SK-N-SH (cell line): ENCODE results near the gene NTN1. TPM values are rescaled to one million over a fixed set of nuclear protein-coding genes. Genes with fewer than 3 reads are reported as not detected.

Experiments used
- CTCF ChIA-PET: fragments of 300-600, 350-600 bp; formaldehyde crosslinking; extraction: SDS; loops from one replicate; lab custom pipeline; 2021; lab: Yijun Ruan, JAX
- POLR2A ChIA-PET: fragments of 350-600 bp; sonication (Branson Sonifier 250); formaldehyde crosslinking; extraction: SDS; loops from one replicate; lab custom pipeline; 2020; ENCODE audit warnings: antibody characterized with exemption, inconsistent platforms; lab: Yijun Ruan, JAX
- DNase-seq: peaks from one replicate; pipeline ENCODE4 v3.0.0; 2012
- H2AFZ ChIP-seq: fragments of 200-600 bp; sonication (generic); 2 replicates; pipeline ENCODE4 v1.8.1; 2016; ENCODE audit warnings: antibody characterized with exemption, mild to moderate bottlenecking, low read depth
- H3F3A ChIP-seq: fragments of 200-600 bp; sonication (generic); replicated peaks from 2 replicates; pipeline ENCODE3; 2016; ENCODE audit warnings: antibody characterized with exemption, mild to moderate bottlenecking; ENCODE audit not compliant: insufficient read depth
- H3K27ac ChIP-seq, 2 experiments: fragments of 200-500 bp in 1 of 2; fragments of 200-600 bp in 1 of 2; sonication (Bioruptor generic) in 1 of 2; sonication (generic), shearing (Covaris generic) in 1 of 2; 2 replicates each; pipeline versions ENCODE4 v1.5.1 to v1.6.1; 2014 to 2016; ENCODE audit warnings: low read depth in 2 of 2, inconsistent platforms in 1 of 2, low read length in 1 of 2, mild to moderate bottlenecking in 1 of 2, mixed read lengths in 1 of 2
- H3K27me3 ChIP-seq: fragments of 200-600 bp; sonication (generic), shearing (Covaris generic); 2 replicates; pipeline ENCODE4 v1.6.1; 2016; ENCODE audit warnings: mixed run types; ENCODE audit not compliant: insufficient read depth
- H3K36me3 ChIP-seq, 2 experiments: fragments of 200-500 bp in 1 of 2; fragments of 200-600 bp in 1 of 2; sonication (Bioruptor generic) in 1 of 2; sonication (generic) in 1 of 2; replicated peaks in 1 of 2; 2 replicates each; pipeline versions ENCODE3 to v1.5.1; 2014 to 2016; ENCODE audit warnings: low read length in 1 of 2, mild to moderate bottlenecking in 1 of 2; ENCODE audit not compliant: insufficient read depth in 2 of 2, control insufficient read depth in 1 of 2
- H3K4me1 ChIP-seq, 2 experiments: fragments of 200-500 bp in 1 of 2; fragments of 200-600 bp in 1 of 2; sonication (Bioruptor generic) in 1 of 2; sonication (generic), shearing (Covaris generic) in 1 of 2; 2 replicates each; pipeline versions ENCODE4 v1.5.1 to v1.6.1; 2014 to 2016; ENCODE audit warnings: low read depth in 1 of 2, low read length in 1 of 2, mixed run types in 1 of 2; ENCODE audit not compliant: insufficient read depth in 2 of 2, control insufficient read depth in 1 of 2
- H3K4me2 ChIP-seq: fragments of 200-600 bp; sonication (generic), shearing (Covaris generic); 2 replicates; pipeline ENCODE4 v1.6.1; 2017; ENCODE audit warnings: mixed run types
- H3K4me3 ChIP-seq, 2 experiments: fragments of 200-500 bp in 1 of 2; fragments of 200-600 bp in 1 of 2; sonication (Bioruptor generic) in 1 of 2; sonication (generic), shearing (Covaris generic) in 1 of 2; 2 replicates each; pipeline versions ENCODE4 v1.5.1 to v1.8.1; 2014 to 2016; ENCODE audit warnings: low read depth in 2 of 2, inconsistent platforms in 1 of 2, low read length in 1 of 2, mild to moderate bottlenecking in 1 of 2, mixed read lengths in 1 of 2, moderate library complexity in 1 of 2
- H3K79me2 ChIP-seq: fragments of 200-600 bp; sonication (generic); 2 replicates; pipeline ENCODE4 v1.8.1; 2017; ENCODE audit warnings: mild to moderate bottlenecking; ENCODE audit not compliant: insufficient read depth
- H3K9ac ChIP-seq: fragments of 200-600 bp; sonication (generic); 2 replicates; pipeline ENCODE4 v1.6.1; 2017; ENCODE audit warnings: mixed run types
- H3K9me2 ChIP-seq: fragments of 200-600 bp; sonication (generic); 2 replicates; pipeline ENCODE4 v1.6.1; 2017; ENCODE audit warnings: mixed run types
- H3K9me3 ChIP-seq: fragments of 200-600 bp; sonication (generic); 2 replicates; pipeline ENCODE4 v1.6.1; 2017; ENCODE audit warnings: mixed run types, mild to moderate bottlenecking, moderate library complexity
- H4K20me1 ChIP-seq: fragments of 200-600 bp; sonication (generic); 2 replicates; pipeline ENCODE4 v1.6.1; 2017; ENCODE audit warnings: mild to moderate bottlenecking, mixed run types; ENCODE audit not compliant: insufficient read depth
- EZH2phosphoT487 ChIP-seq: fragments of 200-600 bp; sonication (generic); IDR thresholded peaks from 2 replicates; pipeline ENCODE4 v1.6.1; 2017; ENCODE audit warnings: low read depth, mixed run types, mild to moderate bottlenecking, antibody characterized with exemption, moderate library complexity, borderline replicate concordance
- FOXJ3 ChIP-seq: sonication (generic); formaldehyde crosslinking; IDR thresholded peaks from 2 replicates; pipeline ENCODE4 v1.5.1; 2020; ENCODE audit warnings: mild to moderate bottlenecking, missing genetic modification reagents
- FOXM1 ChIP-seq: IDR thresholded peaks from 2 replicates; pipeline ENCODE4 v1.4.0; 2012; ENCODE audit warnings: low read depth, mild to moderate bottlenecking
- JUND ChIP-seq: IDR thresholded peaks from 2 replicates; pipeline ENCODE4 v1.4.0; 2012
- MAX ChIP-seq: IDR thresholded peaks from 2 replicates; pipeline ENCODE4 v1.4.0; 2012; ENCODE audit warnings: low read depth
- NFIC ChIP-seq: IDR thresholded peaks from 2 replicates; pipeline ENCODE4 v1.4.0; 2012; ENCODE audit warnings: borderline replicate concordance
- POLR2AphosphoS5 ChIP-seq: IDR thresholded peaks from 2 replicates; pipeline ENCODE4 v1.6.1; 2012; ENCODE audit warnings: low read depth, low read length
- RAD21 ChIP-seq: IDR thresholded peaks from 2 replicates; pipeline ENCODE4 v1.6.1; 2012; ENCODE audit warnings: mild to moderate bottlenecking, low read length
- RFX5 ChIP-seq: IDR thresholded peaks from 2 replicates; pipeline ENCODE4 v1.6.1; 2012; ENCODE audit warnings: mild to moderate bottlenecking, improper control_type of control experiment, low read length
- SIN3A ChIP-seq: IDR thresholded peaks from 2 replicates; pipeline ENCODE4 v1.6.1; 2012; ENCODE audit warnings: low read depth, mild to moderate bottlenecking, low read length, moderate library complexity, borderline replicate concordance
- YY1 ChIP-seq: IDR thresholded peaks from 2 replicates; pipeline ENCODE4 v1.4.0; 2012; ENCODE audit warnings: low read depth, mild to moderate bottlenecking
- WGBS: methylation state at CpG from one replicate; pipeline ENCODE4 v1.1.6; 2017; ENCODE audit warnings: low lambda C conversion rate; 5-methylcytosine and 5-hydroxymethylcytosine counted together
- polyA plus RNA-seq, 3 experiments: library from polyadenylated mRNA; depleted of rRNA; stranded (reverse); fragments of >200 nt; gene quantifications; 2 replicates each; pipeline ENCODE4 v1.2.3, GENCODE V29; 2012
- TF ChIP-seq, protein P1 (sequence below): IDR thresholded peaks from 2 replicates; pipeline ENCODE4 v1.6.1; 2012; ENCODE audit warnings: mild to moderate bottlenecking, low read depth, low read length, moderate library complexity
- TF ChIP-seq, protein P2 (sequence below): IDR thresholded peaks from 2 replicates; pipeline ENCODE4; 2012

NTN1 gene
- polyA plus RNA-seq, 1 of the 3 experiments (the other 2 are of a cell fraction): 0.05 TPM

DNA sequence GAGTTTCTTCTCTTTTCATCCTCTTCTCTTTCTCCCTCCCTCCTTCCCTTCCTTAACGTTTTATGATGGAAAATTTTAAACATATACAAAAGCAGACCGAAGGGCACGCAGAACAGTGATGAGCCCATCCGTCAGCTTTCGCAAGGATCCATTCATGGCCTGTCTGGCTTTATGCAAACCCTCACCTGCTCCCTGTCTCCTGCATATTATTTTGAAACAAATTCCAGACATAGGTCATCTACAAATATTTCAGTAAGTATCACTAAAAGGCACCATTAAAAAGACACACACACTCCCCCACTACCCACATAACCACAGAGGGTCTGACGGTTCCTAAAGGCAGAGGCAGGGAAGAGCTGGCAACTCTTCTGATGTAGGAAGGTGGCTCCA lies 235.0 kb downstream of the NTN1 start:
- H3K79me2 ChIP-seq: no peaks in the 10 kb centered on the region
- peaks cover 0 to 5% of the 10 kb centered on the region in 2 experiments; a peak in 1 of 4 replicates for H3K4me1 ChIP-seq
- no peak overlapping the region for H3K27ac ChIP-seq
- no peaks in the 10 kb centered on the region for H3K9me3 ChIP-seq
- 89% methylated on average over 6 of the region's 6 CpGs for WGBS
- H3K9me2 ChIP-seq: no peaks in the 10 kb centered on the region
- no peaks in the 10 kb centered on the region for H3K27me3 ChIP-seq
- H3K4me2 ChIP-seq: no peak overlapping the region
- CTCF ChIA-PET: no interaction called here
- H3K9ac ChIP-seq: no peak overlapping the region
- H4K20me1 ChIP-seq: no peaks in the 10 kb centered on the region
- no peak for DNase-seq
- no peaks in the 10 kb centered on the region for H3F3A ChIP-seq
- TF ChIP-seq JUND (no peak), RFX5 (no peak), RAD21 (no peak), EZH2phosphoT487 (no peak), MAX (no peak), POLR2AphosphoS5 (no peak), NFIC (no peak), FOXJ3 (CRISPR knock-in tag) (no peak), FOXM1 (no peak), SIN3A (no peak), YY1 (no peak)
- TF ChIP-seq, protein P1, sequence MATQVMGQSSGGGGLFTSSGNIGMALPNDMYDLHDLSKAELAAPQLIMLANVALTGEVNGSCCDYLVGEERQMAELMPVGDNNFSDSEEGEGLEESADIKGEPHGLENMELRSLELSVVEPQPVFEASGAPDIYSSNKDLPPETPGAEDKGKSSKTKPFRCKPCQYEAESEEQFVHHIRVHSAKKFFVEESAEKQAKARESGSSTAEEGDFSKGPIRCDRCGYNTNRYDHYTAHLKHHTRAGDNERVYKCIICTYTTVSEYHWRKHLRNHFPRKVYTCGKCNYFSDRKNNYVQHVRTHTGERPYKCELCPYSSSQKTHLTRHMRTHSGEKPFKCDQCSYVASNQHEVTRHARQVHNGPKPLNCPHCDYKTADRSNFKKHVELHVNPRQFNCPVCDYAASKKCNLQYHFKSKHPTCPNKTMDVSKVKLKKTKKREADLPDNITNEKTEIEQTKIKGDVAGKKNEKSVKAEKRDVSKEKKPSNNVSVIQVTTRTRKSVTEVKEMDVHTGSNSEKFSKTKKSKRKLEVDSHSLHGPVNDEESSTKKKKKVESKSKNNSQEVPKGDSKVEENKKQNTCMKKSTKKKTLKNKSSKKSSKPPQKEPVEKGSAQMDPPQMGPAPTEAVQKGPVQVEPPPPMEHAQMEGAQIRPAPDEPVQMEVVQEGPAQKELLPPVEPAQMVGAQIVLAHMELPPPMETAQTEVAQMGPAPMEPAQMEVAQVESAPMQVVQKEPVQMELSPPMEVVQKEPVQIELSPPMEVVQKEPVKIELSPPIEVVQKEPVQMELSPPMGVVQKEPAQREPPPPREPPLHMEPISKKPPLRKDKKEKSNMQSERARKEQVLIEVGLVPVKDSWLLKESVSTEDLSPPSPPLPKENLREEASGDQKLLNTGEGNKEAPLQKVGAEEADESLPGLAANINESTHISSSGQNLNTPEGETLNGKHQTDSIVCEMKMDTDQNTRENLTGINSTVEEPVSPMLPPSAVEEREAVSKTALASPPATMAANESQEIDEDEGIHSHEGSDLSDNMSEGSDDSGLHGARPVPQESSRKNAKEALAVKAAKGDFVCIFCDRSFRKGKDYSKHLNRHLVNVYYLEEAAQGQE: no peak
- TF ChIP-seq, protein P2, sequence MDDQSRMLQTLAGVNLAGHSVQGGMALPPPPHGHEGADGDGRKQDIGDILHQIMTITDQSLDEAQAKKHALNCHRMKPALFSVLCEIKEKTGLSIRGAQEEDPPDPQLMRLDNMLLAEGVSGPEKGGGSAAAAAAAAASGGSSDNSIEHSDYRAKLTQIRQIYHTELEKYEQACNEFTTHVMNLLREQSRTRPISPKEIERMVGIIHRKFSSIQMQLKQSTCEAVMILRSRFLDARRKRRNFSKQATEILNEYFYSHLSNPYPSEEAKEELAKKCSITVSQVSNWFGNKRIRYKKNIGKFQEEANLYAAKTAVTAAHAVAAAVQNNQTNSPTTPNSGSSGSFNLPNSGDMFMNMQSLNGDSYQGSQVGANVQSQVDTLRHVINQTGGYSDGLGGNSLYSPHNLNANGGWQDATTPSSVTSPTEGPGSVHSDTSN: no peak
- H3K4me3 ChIP-seq: no peak overlapping the region
- H3K36me3 ChIP-seq: no peaks in the 10 kb centered on the region
- POLR2A ChIA-PET: no interaction called here
- no peak overlapping the region for H2AFZ ChIP-seq
